Daoy (cell line): ENCODE results near the gene MCAT. TPM values are rescaled to one million over a fixed set of nuclear protein-coding genes. Genes with fewer than 3 reads are reported as not detected.
A peak's percentile ranks its signal among the peaks of the same experiment; 100 is the strongest.

Experiments
- DNase-seq: peaks from one replicate; pipeline ENCODE4 v3.0.0-alpha.2; 2015; ENCODE audit warnings: low read depth
- total RNA-seq: library from RNA; depleted of rRNA; stranded (reverse); fragments of >200 nt; shearing (Covaris generic); gene quantifications from 2 replicates; pipeline ENCODE4 v1.2.3, GENCODE V29; 2014

The MCAT gene
- total RNA-seq, 1 experiment from 2014 or later, result 20.2 TPM

DNA sequence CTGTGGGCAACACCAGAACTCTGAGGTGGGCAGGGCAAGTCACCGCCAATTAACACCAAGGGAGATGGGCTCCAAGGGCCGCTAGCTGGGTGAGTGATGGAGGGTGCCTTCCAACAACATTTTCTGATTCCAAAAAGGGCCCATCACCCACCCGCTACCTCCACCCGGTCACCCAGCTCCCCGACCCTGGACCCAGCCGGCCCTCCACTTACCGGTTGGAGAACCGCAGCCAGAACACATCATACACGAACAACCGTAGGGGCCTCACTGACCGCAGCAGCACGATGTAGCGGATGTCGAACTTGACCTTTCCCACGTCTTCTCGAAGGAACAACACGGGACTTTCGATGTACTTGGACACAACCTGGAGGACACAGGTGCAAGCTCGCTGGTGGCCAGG lies 29.0 kb upstream of the MCAT start:
- DNase-seq, result no peak

DNA sequence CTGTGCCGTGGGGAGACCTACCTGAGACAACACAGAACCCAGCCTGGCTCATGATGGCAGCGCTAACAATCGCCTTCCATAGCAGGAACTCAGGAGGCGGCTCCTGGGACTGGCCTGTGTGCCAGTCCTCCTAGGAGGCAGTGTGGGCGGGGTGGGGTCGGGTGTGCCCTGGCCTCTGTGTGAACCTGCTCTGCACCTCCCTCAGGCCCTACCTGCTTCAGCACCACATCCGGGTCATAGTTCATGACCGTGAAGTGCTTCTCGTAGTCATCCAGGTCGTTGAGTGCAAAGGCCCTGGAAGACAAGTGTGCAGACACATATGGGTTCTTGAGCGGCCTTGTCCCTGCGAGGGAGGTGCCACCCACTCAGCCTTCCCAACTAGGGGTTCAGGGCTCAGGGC lies 28.4 kb upstream of the MCAT start:
- no peak for DNase-seq

DNA sequence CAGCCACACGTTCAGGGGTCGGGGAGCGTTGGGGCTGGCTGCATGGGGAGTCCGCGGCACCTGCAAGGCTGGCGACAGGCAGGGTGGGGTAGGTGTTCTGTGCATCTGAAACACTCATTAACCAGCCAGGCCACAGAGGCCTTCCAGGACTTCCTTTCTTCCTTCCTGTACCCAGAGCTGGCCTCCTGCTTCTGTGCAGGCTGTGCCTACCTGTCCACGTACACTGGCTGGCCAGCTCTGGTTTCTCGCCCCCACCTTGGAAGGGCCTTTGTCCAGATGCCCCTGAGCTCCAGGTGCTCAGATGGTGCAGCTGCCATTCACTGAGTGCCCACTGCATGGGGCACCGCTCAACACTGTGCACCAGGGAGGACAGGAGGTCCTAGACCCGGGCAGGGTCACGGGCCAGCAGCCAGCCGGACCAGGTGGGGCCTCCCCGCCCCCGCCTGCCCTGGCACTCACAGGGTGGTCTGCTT lies 27.9 kb upstream of the MCAT start:
- no peak for DNase-seq

DNA sequence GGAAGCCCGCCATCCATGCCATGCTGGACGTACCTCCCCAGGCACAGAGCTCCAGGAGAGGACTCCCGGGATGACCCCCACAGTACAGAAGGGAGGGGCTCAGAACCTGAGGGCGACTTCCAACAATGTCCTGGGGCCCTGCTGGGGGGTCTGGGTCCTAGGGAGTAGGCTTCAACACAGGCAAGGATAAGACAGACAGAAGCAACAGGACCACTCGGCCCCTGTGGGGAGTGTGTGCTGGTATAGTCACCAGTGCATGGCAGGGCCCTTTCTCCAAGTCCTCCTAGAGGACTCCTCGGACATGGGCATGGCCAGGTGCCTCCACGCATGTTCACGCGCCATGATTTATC lies 26.9 kb upstream of the MCAT start:
- no peak for DNase-seq

DNA sequence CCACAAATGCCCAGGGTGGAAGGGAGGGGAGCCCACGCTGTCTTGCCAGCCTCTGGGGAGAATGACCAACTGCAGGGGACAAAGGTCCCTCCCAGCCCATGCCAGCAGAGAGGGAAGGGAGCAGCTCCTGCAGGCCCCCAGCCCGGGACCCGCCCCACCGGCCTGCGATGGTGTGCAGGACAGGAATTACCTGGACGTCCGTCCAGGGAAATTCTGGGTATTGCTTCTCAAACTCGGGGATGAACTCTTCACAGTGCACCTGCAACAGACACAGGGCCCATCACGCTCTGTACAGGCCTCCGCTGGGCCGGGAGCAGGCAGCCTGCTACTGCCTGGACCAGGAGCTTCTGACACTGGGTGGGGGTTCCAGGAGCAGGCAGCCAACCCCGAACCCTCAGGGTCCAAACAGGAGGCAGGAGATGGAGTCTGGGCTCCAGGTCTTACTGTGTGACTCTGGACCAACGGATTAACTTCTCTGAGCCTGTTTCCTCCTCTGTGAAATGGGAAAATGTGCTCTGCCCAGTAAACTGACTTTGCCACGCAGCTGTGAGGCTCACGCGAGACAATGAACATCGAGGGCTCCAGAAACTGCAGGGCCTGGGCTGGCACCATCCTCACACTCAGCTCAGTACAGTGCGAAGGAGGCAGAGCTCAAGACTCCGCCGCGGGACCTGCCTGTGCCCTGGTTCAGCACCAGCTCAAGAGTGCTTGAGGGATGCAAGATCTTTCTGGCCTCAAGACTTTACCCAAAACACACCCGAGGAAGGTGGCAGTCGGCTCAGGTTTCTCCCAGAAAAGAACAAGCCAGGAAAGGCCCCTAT lies 26.3 kb upstream of the MCAT start:
- DNase-seq, result no peak

DNA sequence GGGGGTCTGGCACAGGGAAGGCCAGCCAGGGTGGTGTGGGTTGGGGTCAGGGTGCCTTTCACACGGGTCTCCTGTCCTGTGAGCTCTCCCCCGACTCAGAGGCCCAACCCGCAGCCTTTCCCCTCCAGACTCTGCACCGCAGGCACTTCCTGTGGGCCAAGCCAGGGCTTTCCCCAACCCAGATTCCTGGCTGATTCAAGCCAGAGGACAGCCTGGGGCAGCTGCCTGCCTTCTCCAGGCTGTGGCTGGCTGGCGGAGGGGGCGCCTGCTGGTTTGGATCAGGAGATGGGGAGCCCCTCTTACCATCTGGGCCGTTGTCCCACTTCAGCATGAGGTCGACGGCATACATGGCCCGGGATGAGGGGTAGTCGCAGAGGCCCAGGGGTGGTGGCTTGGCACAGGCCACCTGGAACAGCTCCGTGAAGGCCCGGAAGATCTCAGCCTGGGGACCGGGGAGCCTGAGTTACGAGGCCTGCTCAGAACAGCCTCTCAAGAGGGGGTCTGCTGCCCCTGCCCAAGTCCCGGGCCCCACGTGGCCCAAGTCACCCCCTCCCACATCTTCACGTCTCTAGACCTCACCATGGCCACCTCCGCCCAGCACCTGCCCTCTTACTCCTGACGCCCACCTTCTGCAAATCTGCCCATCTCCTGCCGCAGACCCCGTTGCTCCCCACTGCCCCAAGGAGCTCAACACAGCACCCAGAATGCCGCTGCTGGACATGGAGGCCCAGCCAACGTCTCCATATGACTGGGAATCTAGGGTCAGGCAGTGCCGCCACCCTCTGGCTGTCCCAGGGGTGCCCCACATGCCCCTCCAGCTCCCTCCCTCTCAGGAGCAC lies 25.5 kb upstream of the MCAT start:
- peak; percentile 68 for DNase-seq

DNA sequence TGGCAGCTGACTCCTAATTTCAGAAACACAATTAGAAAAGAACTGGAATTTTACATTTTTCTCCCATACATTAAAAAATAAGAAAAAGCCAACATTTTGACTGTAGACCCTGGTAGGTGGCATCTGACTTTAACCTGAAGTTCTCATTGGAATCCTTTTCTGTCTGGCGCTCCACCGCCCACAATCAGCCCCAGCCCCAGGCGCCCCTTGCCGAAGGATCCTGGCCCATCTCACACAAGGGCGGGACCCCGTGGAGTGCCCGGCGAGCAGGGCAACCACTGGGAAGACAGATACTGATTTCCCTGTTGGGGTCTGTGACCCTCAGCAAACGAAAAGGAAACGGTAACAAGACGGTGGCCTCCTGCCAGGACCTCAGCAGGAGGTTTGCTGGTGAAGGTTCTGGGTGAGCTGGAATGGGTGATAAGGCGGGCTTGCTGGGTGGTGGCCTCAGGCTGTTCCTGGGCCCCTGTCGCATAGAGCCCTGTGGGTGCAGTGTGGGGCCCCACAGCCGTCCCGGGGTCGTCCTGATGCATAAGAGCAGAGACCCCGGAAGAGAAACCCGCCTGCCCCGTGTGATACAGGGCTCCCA lies 23.9 kb upstream of the MCAT start:
- DNase-seq, result no peak

DNA sequence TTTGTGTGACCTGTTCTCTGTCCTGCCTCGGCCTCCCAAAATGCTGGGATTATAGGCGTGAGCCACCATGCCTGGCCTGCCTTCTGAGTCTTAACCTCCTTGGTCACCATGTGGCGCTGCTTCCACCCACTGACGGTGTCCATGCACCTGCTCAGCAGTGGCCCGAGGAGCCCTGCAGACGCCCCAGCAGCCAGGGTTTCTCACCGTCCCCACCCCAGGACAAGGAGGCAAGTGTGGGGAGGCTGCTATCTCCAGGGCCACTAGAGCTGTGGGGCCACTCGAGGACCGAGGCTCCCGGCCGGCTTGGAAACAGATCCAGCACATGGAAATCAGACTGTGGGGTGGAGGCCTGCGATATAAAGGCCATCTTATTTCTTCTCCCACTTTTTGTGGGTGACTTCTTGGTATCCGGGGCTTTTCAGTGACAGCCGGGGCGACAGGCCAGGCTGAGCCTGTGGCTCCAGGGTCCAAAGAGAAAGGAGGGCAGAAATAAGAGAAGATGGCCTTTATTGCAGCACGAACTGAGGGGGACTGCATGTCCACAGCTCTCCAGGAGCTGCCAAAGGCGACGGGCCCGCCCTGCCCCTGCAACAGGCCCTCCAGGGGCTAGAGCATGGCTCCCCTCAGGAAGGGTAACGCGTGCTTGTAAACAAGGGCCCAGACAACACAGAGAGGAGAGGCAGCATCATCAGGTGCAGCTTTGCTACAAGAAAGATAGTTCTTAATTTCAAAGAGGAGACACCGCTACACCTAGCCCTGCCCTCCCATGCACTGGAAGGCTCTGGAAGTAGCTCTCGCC lies 23.1 kb upstream of the MCAT start:
- no peak for DNase-seq

DNA sequence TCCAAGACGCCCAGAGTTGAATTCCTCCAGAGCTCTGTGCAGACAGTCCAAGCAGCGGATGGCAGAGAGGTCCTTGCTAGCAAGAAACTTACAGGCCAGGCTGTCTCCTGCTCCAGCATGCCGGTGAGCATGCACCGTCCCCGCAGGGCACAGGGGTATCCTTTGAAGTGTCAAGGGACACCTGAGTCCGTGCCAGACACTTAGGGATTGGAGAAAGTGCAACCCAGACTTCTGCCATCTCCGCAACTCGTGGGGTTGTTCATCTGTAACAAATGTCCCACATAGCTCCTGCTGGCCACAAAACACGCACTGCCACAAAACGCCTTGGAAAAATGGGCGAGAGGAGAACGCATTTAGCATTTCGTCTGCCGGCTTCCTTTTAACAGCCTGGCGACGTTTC lies 21.4 kb upstream of the MCAT start:
- no peak for DNase-seq

DNA sequence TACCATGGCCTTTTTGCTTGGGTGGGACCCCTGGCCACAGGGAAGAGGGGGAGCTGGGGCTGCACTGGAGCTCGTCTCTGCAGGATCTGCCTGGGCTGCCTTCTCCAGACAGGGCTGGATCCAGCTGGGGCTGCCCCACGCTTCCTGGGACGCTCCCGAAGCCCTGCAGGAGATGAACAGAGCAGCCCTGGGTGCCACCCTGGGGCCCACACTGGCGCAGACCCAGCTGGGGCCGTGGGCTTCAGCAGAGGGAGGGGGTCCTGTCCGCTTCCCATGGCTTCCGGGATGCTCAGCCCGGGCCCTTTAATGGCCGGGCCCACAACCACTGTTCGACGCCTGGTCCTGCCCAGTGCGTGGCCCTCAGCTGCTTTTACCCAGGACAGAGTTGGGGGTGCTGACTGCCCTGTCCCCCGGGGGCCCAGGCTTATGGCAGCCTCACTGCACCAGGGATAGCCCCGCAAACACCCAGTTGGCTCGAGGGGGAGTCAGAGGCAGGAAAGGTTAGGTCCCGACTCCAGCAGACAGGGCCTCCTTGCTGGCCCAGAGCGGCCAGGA lies 20.1 kb upstream of the MCAT start:
- DNase-seq, result no peak

DNA sequence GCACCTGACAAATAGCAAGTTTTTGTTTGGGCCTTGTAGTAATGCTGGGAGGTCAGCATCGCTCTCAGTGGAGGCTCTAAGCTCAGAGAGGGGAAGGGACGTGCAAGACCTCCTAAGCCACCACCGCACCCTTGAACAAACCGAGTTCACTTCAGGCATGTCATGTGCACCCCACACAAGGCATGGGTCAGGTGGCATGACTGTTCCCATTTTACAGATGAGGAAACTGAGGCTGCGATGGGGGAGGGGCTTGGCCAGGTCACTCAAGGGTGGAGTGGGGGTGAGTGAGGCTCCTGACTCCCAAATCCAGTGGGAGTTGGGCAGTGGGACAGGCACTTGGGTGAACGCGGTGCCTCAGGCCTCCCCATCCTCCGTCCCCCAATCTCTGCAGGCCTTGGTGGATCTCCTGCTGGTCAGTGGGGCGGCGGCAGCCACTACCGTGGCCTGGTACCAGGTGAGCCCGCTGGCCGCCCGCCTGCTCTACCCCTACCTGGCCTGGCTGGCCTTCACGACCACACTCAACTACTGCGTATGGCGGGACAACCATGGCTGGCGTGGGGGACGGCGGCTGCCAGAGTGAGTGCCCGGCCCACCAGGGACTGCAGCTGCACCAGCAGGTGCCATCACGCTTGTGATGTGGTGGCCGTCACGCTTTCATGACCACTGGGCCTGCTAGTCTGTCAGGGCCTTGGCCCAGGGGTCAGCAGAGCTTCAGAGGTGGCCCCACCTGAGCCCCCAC lies 19.4 kb upstream of the MCAT start:
- no peak for DNase-seq

DNA sequence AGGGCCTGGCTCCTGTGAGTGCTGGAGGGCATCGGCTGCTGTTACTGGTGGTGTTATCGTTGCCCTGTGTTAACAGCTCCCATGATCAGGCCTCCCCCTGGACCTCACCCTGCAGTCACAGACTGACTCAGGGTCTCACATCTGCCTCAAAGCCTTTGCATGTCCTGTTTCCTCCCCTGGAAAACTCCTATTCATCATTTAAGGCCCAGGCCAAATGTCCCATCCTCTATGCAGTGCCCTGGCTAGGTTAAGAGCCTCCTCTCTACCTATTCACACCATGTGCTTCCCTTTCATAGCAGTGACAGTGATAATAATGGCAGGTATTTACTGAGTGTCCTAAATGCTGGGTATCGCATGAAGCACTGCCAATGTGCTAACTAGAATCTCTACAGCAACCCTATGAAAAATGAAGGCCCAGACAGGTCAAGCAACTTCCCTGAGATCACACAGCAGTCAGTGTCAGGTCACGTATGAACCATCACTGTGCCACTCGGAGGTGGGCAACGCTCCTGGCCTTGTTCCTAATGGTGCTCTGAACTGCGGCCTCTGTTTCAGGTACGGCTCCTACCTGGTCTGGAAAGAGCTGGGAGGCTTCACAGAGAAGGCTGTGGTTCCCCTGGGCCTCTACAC lies 17.4 kb upstream of the MCAT start:
- no peak for DNase-seq

DNA sequence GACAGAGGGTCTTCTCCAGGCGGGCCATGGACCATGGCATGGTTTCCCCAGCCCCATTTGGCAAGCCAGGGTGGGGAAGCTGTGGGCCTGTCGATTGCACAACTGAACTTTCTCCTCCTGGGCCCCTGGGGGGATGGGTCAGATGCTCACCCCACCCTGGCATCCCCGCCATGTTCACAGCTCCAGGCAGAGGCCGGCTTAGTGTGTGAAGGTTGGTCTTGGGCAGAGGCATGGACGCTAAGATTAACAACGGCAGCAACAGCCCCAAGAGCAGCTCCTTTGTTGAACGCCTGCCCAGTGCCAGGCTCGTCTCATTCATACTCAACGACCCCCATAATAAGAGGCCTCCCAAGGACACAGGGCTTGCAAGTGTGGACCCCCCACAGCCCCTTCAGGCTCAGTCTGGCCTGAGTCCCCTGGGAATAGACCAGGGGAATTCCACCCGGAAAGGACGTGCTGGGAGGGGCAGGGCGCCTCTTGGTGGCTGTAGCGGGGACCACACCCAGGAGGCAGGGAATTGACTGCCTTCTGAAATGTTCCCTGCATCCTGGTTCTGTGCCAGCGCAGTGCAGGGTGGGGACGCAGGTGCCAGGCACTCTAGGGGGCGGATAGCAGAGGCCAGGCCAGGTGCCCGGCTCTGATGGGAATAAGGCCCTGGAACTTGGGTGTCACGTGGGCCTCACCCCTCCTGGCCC lies 16.4 kb upstream of the MCAT start:
- DNase-seq, result peak; percentile 57

DNA sequence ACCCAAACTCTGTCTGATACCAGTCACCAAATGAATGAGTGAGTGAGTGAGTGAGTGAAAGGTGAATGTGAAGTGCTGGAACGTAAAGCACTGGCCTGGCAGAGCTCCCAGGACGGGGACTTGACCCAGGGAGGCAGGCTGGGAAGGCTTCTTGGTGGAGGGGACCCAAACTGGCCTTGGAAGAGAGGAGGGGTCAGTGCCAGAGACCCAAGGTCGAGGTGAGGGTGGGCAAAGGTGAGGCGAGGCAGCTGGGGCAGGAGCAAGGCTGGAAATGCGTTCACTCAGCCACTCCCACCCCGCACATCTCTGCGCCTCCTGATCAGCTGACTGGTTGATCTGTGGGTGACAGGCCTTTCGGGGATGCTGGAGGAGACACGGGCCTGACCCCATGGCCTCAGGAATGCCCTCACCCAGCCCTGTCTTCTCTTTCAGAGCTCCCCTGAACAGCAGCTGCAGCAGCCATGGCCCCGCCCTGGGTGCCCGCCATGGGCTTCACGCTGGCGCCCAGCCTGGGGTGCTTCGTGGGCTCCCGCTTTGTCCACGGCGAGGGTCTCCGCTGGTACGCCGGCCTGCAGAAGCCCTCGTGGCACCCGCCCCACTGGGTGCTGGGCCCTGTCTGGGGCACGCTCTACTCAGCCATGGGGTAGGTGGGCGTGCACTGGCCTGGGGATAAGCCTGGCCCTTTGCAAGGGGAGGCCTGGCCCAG lies 15.7 kb upstream of the MCAT start:
- DNase-seq, result no peak

DNA sequence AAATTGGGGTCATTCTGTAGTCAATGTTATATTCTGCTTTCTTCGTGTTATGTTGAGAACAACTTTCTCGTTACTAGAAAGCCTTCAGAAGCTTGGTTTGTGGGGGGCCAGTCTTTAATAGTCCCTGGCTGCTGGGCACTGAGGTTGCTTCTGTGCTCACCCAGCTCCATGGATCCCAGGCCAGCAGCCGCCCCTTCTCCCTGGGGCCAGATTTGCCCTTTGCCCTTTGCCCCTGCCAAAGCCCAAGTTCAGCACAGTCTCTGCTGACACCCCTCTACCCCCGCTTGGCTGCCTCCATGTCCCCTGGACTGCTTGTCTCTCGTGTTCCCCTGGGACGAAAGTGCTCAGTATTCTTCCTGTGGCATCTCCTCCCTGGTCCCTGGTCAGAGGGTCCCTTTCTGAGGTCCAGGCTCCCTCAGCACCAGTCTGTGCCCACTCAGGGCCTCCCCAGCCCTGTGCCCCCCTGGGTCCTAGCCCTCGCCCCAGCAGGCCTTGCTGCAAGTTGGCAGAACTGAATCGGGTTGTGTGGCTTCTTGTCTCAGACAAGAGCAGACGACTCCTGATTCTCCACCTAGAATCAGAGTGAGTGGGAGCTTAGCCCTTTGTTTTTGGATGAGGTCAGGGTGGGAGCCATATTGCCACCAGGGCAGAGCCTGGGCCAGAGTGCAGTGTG lies 14.8 kb upstream of the MCAT start:
- no peak for DNase-seq

DNA sequence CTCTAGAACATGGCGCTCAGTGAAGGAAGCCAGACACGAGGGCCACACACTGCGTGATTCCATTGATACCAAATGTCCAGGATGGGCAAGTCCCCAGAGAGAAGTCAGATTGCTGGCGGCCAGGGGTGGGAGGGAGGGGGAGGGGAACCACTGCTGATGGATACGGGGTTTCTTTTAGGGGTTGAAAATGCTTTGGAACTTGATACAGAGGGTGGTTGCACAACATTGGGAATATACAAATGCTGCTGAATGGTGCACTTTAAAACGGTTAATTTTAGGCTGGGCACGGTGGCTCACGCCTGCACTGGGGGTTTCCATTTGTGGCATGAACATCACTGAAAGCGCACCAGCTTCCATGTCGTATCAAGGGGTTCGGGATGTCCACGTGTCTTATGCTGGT lies 13.2 kb upstream of the MCAT start:
- no peak for DNase-seq

DNA sequence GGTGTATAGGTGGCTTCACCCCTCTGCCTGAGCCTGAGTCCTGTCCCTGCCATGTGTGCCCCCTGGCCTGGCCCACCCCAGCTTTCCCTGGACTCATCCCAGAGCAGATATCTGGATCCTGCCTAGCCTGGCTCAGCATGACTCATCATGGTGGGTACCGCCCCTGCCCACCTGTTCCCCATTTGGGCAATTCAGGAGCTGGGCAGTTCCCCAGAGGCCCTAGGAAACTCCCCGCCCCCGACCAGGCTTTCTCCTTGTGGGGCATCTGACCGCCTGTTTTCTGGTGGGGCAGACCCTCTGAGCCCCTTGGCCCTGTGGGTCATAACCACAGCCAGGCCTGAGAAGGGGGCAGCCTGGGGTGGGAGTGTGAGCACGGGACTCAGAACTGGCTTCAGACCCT lies 12.6 kb upstream of the MCAT start:
- DNase-seq, result peak; percentile 48

DNA sequence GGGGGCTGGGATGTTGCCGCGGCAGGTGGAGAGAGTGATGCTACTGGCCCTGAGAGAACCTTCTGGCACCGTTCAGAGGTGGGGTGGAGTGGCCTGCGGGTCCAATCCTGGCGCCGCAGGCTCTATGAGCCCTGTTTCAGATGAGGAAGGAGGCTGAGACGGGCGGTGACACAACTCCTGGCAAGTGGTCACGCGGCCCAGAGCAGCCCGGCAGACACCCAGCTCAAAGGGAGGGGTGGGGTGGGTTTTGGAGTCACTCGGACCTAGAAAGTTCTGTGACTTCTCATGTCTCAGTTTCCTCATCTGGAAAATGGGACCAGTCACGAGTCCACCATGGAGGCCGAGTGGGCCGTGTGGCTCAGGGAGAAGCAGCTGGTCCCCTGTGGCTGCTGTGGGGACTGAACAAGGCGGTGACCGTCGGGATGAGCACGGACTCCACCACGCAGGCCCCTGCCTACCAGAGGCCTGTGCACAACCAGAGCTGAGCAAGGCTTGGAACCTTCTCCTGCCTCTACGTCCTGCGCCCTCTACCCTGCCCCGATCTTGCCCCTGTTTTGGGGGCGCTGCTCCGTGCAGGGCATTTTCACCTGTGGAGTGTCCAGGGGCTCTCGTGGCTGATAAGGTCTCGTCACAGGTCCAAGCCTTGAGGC lies 11.8 kb upstream of the MCAT start:
- DNase-seq, result no peak
